Measurements from ENCODE around the gene ZSCAN12. TPM values are rescaled to one million over a fixed set of nuclear protein-coding genes. Genes with fewer than 3 reads are reported as not detected.
A peak's percentile ranks its signal among the peaks of the same experiment; 100 is the strongest.

The ZSCAN12 gene
- total RNA-seq, 1 experiment from 2014 or later = 7.8 TPM

- TF ChIP-seq, protein P1, sequence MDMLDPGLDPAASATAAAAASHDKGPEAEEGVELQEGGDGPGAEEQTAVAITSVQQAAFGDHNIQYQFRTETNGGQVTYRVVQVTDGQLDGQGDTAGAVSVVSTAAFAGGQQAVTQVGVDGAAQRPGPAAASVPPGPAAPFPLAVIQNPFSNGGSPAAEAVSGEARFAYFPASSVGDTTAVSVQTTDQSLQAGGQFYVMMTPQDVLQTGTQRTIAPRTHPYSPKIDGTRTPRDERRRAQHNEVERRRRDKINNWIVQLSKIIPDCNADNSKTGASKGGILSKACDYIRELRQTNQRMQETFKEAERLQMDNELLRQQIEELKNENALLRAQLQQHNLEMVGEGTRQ (CRISPR knock-in tag; IDR thresholded peaks at IDR 0.05) = no peak; the same call in none of the 2 replicates
- TF ChIP-seq NR3C1 (CRISPR knock-in tag; conservative IDR thresholded peaks at IDR 0.05; ENCODE audit: low read depth) (no peak), NR2C2 (CRISPR knock-in tag; IDR thresholded peaks at IDR 0.05) (no peak), FOXK1 (CRISPR knock-in tag; IDR thresholded peaks at IDR 0.05) (peak; percentile 85), JAZF1 (CRISPR knock-in tag; IDR thresholded peaks at IDR 0.05) (no peak), AR (CRISPR knock-in tag; IDR thresholded peaks at IDR 0.05) (no peak), SP1 (CRISPR knock-in tag; conservative IDR thresholded peaks at IDR 0.05) (peak; percentile 29; the same call in 1 of the 2 replicates), FOXP1 (CRISPR knock-in tag; IDR thresholded peaks at IDR 0.05; ENCODE audit: borderline replicate concordance) (peak; percentile 62; the same call in 1 of the 2 replicates), ETV6 (CRISPR knock-in tag; IDR thresholded peaks at IDR 0.05) (peak; percentile 61; the same call in 1 of the 2 replicates), HMGA2 (CRISPR knock-in tag; IDR thresholded peaks at IDR 0.05) (no peak)
- TF ChIP-seq, protein P2, sequence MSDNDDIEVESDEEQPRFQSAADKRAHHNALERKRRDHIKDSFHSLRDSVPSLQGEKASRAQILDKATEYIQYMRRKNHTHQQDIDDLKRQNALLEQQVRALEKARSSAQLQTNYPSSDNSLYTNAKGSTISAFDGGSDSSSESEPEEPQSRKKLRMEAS (CRISPR knock-in tag; IDR thresholded peaks at IDR 0.05) = peak; percentile 95
Measured at GRCh38 chr6:28383235-28384142, 16.1 kb downstream of the ZSCAN12 start (continued).

DNA sequence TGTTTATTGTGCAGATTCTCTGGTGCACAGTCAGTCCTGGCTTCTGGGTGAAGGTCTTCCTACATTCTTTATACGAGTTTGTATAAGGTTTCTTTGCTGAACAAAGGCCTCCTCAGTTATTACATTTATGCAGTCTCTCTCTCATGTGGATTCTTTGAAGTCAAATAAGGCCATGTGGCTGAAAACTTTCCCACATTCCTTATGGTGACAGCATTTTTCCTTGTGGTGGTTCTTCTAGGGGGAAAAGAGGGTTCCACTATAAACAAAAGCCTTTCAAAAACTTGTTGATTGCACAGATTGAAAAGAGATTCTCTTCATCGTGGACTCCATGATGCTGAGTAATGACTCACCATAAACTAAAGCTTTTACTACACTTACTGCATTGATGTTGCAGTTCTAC, 19.2 kb downstream of the ZSCAN12 start:
- DNase-seq (ENCODE audit: low spot score) (no peak), ATAC-seq (no peak)
- no peak for TF ChIP-seq NFATC4 (CRISPR knock-in tag; IDR thresholded peaks at IDR 0.05)
- TF ChIP-seq, protein P3, sequence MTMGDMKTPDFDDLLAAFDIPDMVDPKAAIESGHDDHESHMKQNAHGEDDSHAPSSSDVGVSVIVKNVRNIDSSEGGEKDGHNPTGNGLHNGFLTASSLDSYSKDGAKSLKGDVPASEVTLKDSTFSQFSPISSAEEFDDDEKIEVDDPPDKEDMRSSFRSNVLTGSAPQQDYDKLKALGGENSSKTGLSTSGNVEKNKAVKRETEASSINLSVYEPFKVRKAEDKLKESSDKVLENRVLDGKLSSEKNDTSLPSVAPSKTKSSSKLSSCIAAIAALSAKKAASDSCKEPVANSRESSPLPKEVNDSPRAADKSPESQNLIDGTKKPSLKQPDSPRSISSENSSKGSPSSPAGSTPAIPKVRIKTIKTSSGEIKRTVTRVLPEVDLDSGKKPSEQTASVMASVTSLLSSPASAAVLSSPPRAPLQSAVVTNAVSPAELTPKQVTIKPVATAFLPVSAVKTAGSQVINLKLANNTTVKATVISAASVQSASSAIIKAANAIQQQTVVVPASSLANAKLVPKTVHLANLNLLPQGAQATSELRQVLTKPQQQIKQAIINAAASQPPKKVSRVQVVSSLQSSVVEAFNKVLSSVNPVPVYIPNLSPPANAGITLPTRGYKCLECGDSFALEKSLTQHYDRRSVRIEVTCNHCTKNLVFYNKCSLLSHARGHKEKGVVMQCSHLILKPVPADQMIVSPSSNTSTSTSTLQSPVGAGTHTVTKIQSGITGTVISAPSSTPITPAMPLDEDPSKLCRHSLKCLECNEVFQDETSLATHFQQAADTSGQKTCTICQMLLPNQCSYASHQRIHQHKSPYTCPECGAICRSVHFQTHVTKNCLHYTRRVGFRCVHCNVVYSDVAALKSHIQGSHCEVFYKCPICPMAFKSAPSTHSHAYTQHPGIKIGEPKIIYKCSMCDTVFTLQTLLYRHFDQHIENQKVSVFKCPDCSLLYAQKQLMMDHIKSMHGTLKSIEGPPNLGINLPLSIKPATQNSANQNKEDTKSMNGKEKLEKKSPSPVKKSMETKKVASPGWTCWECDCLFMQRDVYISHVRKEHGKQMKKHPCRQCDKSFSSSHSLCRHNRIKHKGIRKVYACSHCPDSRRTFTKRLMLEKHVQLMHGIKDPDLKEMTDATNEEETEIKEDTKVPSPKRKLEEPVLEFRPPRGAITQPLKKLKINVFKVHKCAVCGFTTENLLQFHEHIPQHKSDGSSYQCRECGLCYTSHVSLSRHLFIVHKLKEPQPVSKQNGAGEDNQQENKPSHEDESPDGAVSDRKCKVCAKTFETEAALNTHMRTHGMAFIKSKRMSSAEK (CRISPR knock-in tag; IDR thresholded peaks at IDR 0.05; ENCODE audit: borderline replicate concordance) = no peak
- no peak for TF ChIP-seq SMAD4 (CRISPR knock-in tag; IDR thresholded peaks at IDR 0.05)
- no peak for TF ChIP-seq IRF1 (CRISPR knock-in tag; IDR thresholded peaks at IDR 0.05)
- TF ChIP-seq, protein P2 (CRISPR knock-in tag; IDR thresholded peaks at IDR 0.05) = no peak
- no peak for TF ChIP-seq NFYB (CRISPR knock-in tag; conservative IDR thresholded peaks at IDR 0.05; ENCODE audit: low read depth)

More for the DNA sequence above, 19.2 kb downstream of the ZSCAN12 start:
- H3K4me1 Mint-ChIP-seq = peaks cover 30% of the 10 kb centered on the region
- no peaks in the 10 kb centered on the region for H3K9me3 Mint-ChIP-seq
- ChIA-PET CTCF (no interaction called here), POLR2A (no interaction called here)
- H3K27me3 Mint-ChIP-seq (ENCODE audit: low read depth) = no peaks in the 10 kb centered on the region
- no peak overlapping the region for H3K27ac Mint-ChIP-seq
- H3K36me3 Mint-ChIP-seq = peaks cover 33% of the 10 kb centered on the region
- no peak overlapping the region for H3K4me3 Mint-ChIP-seq
